Measurements from ENCODE around the gene HOXB5. TPM values are rescaled to one million over a fixed set of nuclear protein-coding genes. Genes with fewer than 3 reads are reported as not detected.

Gene HOXB5
- total RNA-seq, 1 donor from 2014 or later, result not detected

DNA sequence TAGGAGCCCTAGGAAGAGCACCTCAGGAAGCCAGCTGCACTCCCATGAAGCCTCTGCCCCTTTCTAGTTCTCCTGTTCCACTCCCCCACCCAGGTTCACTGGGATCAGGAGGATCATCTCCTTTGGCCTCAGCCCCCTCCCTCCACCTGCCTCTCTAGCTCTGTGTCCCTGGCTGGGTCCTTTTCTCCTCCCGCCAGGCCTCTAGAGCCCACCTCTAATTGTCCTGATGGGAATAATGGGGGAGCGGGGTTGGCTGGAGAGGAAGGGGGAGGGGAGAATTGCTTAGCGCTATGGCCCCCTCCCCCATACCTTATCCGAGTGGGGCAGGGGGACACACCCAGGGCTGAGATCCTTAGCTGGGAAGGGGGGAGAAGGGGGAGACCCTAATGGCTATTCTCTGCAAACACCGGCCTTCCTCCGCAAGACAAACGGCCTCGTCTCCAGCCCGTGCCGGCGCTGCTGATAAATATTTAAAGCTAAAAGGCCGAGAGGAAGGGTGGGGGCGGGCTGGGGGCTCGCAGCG lies 16.2 kb upstream of the HOXB5 start:
- H3K27ac ChIP-seq (ENCODE audit: low read depth, low read length), result no peak overlapping the region
- no peaks in the 10 kb centered on the region for H3K36me3 ChIP-seq (ENCODE audit: control insufficient read depth in 3 of 3, insufficient read depth in 3 of 3, low read length in 3 of 3)
- H3K4me3 ChIP-seq (ENCODE audit: low read length in 3 of 3), result peak overlapping the region in 2 of 3 donors; percentile 70 to 80
- H3K27me3 ChIP-seq (ENCODE audit: control insufficient read depth in 3 of 3, insufficient read depth in 3 of 3, low read length in 3 of 3), result peaks cover 84 to 90% (median 90%) of the 10 kb centered on the region in 3 donors
- H3K4me1 ChIP-seq (ENCODE audit: control insufficient read depth in 3 of 3, insufficient read depth in 3 of 3, low read length in 3 of 3), result peaks cover 16 to 30% (median 18%) of the 10 kb centered on the region in 3 donors
- H3K9ac ChIP-seq (ENCODE audit: low read depth in 1 of 3, low read length in 3 of 3), result peak overlapping the region in 1 of 3 donors; percentile 66
- no peaks in the 10 kb centered on the region for H3K9me3 ChIP-seq (ENCODE audit: control insufficient read depth in 3 of 3, low read length in 3 of 3)

- no peak overlapping the region for H3K9ac ChIP-seq (ENCODE audit: low read depth in 1 of 3, low read length in 3 of 3)
- no peaks in the 10 kb centered on the region for H3K9me3 ChIP-seq (ENCODE audit: control insufficient read depth in 3 of 3, low read length in 3 of 3)
- H3K27ac ChIP-seq (ENCODE audit: low read depth, low read length), result no peak overlapping the region
- no peaks in the 10 kb centered on the region for H3K36me3 ChIP-seq (ENCODE audit: control insufficient read depth in 3 of 3, insufficient read depth in 3 of 3, low read length in 3 of 3)
- peaks cover 16 to 27% (median 18%) of the 10 kb centered on the region in 3 donors for H3K4me1 ChIP-seq (ENCODE audit: control insufficient read depth in 3 of 3, insufficient read depth in 3 of 3, low read length in 3 of 3)
- peaks cover 85 to 92% (median 89%) of the 10 kb centered on the region in 3 donors for H3K27me3 ChIP-seq (ENCODE audit: control insufficient read depth in 3 of 3, insufficient read depth in 3 of 3, low read length in 3 of 3)
- H3K4me3 ChIP-seq (ENCODE audit: low read length in 3 of 3), result no peak overlapping the region
Measured at GRCh38 chr17:48609033-48609432, 15.5 kb upstream of the HOXB5 start.

- Histone ChIP-seq H3K27me3 (ENCODE audit: control insufficient read depth in 3 of 3, insufficient read depth in 3 of 3, low read length in 3 of 3) (peaks cover 86 to 92% (median 89%) of the 10 kb centered on the region in 3 donors), H3K4me1 (ENCODE audit: control insufficient read depth in 3 of 3, insufficient read depth in 3 of 3, low read length in 3 of 3) (peaks cover 13 to 25% (median 18%) of the 10 kb centered on the region in 3 donors), H3K4me3 (ENCODE audit: low read length in 3 of 3) (no peak overlapping the region), H3K36me3 (ENCODE audit: control insufficient read depth in 3 of 3, insufficient read depth in 3 of 3, low read length in 3 of 3) (no peaks in the 10 kb centered on the region), H3K27ac (ENCODE audit: low read depth, low read length) (no peak overlapping the region), H3K9ac (ENCODE audit: low read depth in 1 of 3, low read length in 3 of 3) (no peak overlapping the region), H3K9me3 (ENCODE audit: control insufficient read depth in 3 of 3, low read length in 3 of 3) (no peaks in the 10 kb centered on the region)
Measured at GRCh38 chr17:48608494-48608834, 14.9 kb upstream of the HOXB5 start.

GRCh38 chr17:48606892-48607614 lies 13.5 kb upstream of the HOXB5 start:
- Histone ChIP-seq H3K27me3 (ENCODE audit: control insufficient read depth in 3 of 3, insufficient read depth in 3 of 3, low read length in 3 of 3) (peaks cover 88 to 94% (median 93%) of the 10 kb centered on the region in 3 donors), H3K4me1 (ENCODE audit: control insufficient read depth in 3 of 3, insufficient read depth in 3 of 3, low read length in 3 of 3) (peaks cover 13 to 18% (median 14%) of the 10 kb centered on the region in 3 donors), H3K27ac (ENCODE audit: low read depth, low read length) (no peak overlapping the region), H3K9me3 (ENCODE audit: control insufficient read depth in 3 of 3, low read length in 3 of 3) (no peaks in the 10 kb centered on the region), H3K9ac (ENCODE audit: low read depth in 1 of 3, low read length in 3 of 3) (no peak overlapping the region), H3K4me3 (ENCODE audit: low read length in 3 of 3) (no peak overlapping the region), H3K36me3 (ENCODE audit: control insufficient read depth in 3 of 3, insufficient read depth in 3 of 3, low read length in 3 of 3) (no peaks in the 10 kb centered on the region)

DNA sequence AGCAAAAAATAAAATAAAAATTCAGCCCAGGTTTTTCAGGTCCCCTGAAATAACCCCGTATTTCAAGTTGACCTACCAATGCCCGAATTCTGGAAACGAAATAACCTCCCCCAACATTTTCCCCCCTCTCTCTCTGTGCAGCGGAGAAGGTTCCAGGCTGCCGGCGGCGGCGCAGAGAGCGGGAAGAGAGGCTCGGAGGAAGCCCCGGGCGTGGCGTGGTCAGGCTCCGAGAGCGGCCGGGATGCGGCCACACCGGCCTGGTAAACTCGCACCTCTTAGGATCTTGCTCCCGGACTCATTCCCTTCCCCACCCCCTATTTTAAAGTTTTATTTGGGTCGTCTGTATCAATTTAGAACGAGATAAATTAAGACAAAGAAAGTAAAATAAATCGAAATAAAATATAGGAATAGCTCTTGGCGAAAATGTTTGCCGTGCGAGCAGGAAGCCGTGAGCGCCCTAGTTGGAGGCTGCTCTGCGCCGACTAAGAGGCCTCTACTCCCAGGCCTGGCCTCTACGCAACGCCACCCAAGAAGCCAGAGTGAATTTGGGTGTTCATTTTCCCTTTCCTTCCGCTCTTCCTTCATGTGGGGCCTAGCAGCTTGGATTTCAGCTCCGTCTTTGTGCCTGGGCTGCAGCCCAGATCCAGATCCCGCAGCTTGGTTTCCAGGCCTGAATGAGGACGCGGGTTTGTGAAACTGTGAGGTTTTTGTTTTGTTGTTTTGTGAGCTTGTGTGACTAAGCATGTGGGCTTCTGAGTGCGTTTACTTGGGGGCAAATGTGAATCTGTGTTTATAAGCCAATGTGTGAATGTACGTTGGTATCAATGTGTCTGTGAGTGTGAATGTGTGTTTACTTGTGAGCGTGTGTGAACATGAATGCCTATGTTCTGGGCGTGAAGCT lies 12.7 kb upstream of the HOXB5 start:
- Histone ChIP-seq H3K9ac (ENCODE audit: low read depth in 1 of 3, low read length in 3 of 3) (no peak overlapping the region), H3K36me3 (ENCODE audit: control insufficient read depth in 3 of 3, insufficient read depth in 3 of 3, low read length in 3 of 3) (no peaks in the 10 kb centered on the region), H3K9me3 (ENCODE audit: control insufficient read depth in 3 of 3, low read length in 3 of 3) (no peaks in the 10 kb centered on the region), H3K4me1 (ENCODE audit: control insufficient read depth in 3 of 3, insufficient read depth in 3 of 3, low read length in 3 of 3) (peaks cover 11 to 14% (median 12%) of the 10 kb centered on the region in 3 donors), H3K27me3 (ENCODE audit: control insufficient read depth in 3 of 3, insufficient read depth in 3 of 3, low read length in 3 of 3) (peaks cover 88 to 94% (median 93%) of the 10 kb centered on the region in 3 donors), H3K27ac (ENCODE audit: low read depth, low read length) (no peak overlapping the region), H3K4me3 (ENCODE audit: low read length in 3 of 3) (no peak overlapping the region)

DNA sequence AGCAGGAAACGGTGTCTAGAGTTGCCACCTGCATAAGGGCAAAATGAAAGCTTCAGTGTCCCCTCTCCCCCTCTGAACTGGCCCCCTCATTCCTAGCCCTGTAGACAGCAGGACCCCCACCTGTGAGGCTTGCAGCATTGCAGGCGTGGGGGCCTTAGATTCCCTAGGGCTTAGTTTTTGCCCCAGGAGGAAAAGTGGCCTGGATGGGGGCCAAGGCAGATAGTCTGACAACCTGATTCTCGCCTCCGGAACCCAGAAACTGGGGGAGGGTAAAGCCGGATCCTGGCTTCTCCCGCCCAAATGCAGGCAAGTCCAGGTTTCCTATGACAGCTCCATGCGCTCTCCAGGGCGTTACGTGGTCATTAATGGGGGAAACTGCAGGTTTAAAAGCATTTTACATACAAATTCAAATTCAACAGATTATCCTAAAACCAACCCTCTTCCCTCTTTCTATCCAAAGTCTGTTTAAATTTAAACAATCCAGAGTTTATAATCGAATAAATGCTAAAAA lies 11.9 kb upstream of the HOXB5 start:
- Histone ChIP-seq H3K9me3 (ENCODE audit: control insufficient read depth in 3 of 3, low read length in 3 of 3) (no peaks in the 10 kb centered on the region), H3K4me1 (ENCODE audit: control insufficient read depth in 3 of 3, insufficient read depth in 3 of 3, low read length in 3 of 3) (peaks cover 5 to 10% (median 9%) of the 10 kb centered on the region in 3 donors), H3K27ac (ENCODE audit: low read depth, low read length) (no peak overlapping the region), H3K9ac (ENCODE audit: low read depth in 1 of 3, low read length in 3 of 3) (no peak overlapping the region), H3K4me3 (ENCODE audit: low read length in 3 of 3) (no peak overlapping the region), H3K36me3 (ENCODE audit: control insufficient read depth in 3 of 3, insufficient read depth in 3 of 3, low read length in 3 of 3) (no peaks in the 10 kb centered on the region), H3K27me3 (ENCODE audit: control insufficient read depth in 3 of 3, insufficient read depth in 3 of 3, low read length in 3 of 3) (peaks cover 86 to 94% (median 93%) of the 10 kb centered on the region in 3 donors)

GRCh38 chr17:48604770-48605329 lies 11.3 kb upstream of the HOXB5 start, which contains the start of gene HOXB6:
HOXB6 (minus strand) TSS chr17:48604986; CDS start chr17:48598150, 6,836 bp downstream.
- H3K4me3 ChIP-seq (ENCODE audit: low read length in 3 of 3), result peak within 1 kb of the TSS; percentile 11 to 69 (median 58)
- H3K36me3 ChIP-seq (ENCODE audit: control insufficient read depth in 3 of 3, insufficient read depth in 3 of 3, low read length in 3 of 3), result no peaks in the 10 kb centered on the region
- H3K4me1 ChIP-seq (ENCODE audit: control insufficient read depth in 3 of 3, insufficient read depth in 3 of 3, low read length in 3 of 3), result peaks cover 2 to 10% (median 3%) of the 10 kb centered on the region in 3 donors
- peak within 1 kb of the TSS in 2 of 3 donors; percentile 28 to 36 for H3K9ac ChIP-seq (ENCODE audit: low read depth in 1 of 3, low read length in 3 of 3)
- H3K27me3 ChIP-seq (ENCODE audit: control insufficient read depth in 3 of 3, insufficient read depth in 3 of 3, low read length in 3 of 3), result peaks cover 86 to 94% (median 93%) of the 10 kb centered on the region in 3 donors
- H3K9me3 ChIP-seq (ENCODE audit: control insufficient read depth in 3 of 3, low read length in 3 of 3), result no peaks in the 10 kb centered on the region
- peak within 1 kb of the TSS; percentile 9 for H3K27ac ChIP-seq (ENCODE audit: low read depth, low read length)

- no peaks in the 10 kb centered on the region for H3K9me3 ChIP-seq (ENCODE audit: control insufficient read depth in 3 of 3, low read length in 3 of 3)
- peak overlapping the region; percentile 9 for H3K27ac ChIP-seq (ENCODE audit: low read depth, low read length)
- peak overlapping the region; percentile 11 to 69 (median 58) for H3K4me3 ChIP-seq (ENCODE audit: low read length in 3 of 3)
- H3K4me1 ChIP-seq (ENCODE audit: control insufficient read depth in 3 of 3, insufficient read depth in 3 of 3, low read length in 3 of 3), result peaks cover 0 to 7% (median 0%) of the 10 kb centered on the region in 3 donors
- H3K9ac ChIP-seq (ENCODE audit: low read depth in 1 of 3, low read length in 3 of 3), result peak overlapping the region in 2 of 3 donors; percentile 28 to 36
- H3K36me3 ChIP-seq (ENCODE audit: control insufficient read depth in 3 of 3, insufficient read depth in 3 of 3, low read length in 3 of 3), result no peaks in the 10 kb centered on the region
- H3K27me3 ChIP-seq (ENCODE audit: control insufficient read depth in 3 of 3, insufficient read depth in 3 of 3, low read length in 3 of 3), result peaks cover 86 to 94% (median 93%) of the 10 kb centered on the region in 3 donors
Measured at GRCh38 chr17:48603959-48604769, 10.6 kb upstream of the HOXB5 start.

Data from skeletal muscle tissue (tissue), 4 donors.